GM18502 (cell line): ENCODE data around the gene REG3G.

Source experiments
- ATAC-seq: cut with Tn5 transposase; IDR thresholded peaks from one replicate; pipeline ENCODE4 v1.9.1; 2021; ENCODE audit warnings: mild to moderate bottlenecking; ENCODE audit not compliant: unreplicated experiment, poor library complexity

Gene REG3G

GRCh38 chr2:79025421-79025820, at the start of gene REG3G:
REG3G (plus strand) TSS chr2:79025702; CDS start chr2:79026094, 392 bp downstream.
- no peak for ATAC-seq

- ATAC-seq: peak; percentile 95
Observed at GRCh38 chr2:78977661-78978145, 47.8 kb upstream of the REG3G start.

GRCh38 chr2:78978340-78978739, 47.2 kb upstream of the REG3G start:
- ATAC-seq: no peak

- ATAC-seq: peak; percentile 34
Observed at GRCh38 chr2:78979380-78980151, 45.9 kb upstream of the REG3G start.

DNA sequence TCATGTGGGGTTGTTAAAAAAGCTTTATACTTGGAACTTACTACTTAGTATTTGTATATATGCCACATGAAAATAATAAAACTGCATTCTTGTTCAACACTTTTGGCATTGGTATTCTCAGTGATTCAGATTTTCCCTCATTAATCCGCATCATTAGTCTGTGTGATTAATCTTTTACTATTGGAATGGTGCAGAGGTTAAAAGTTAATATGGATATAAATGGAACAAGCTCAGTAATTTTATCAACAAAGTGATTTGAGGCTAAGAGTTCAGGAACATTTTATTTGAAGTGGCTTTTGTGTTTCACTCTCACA, 45.4 kb upstream of the REG3G start:
- ATAC-seq: no peak

- ATAC-seq: no peak
Observed at GRCh38 chr2:78980871-78981270, 44.6 kb upstream of the REG3G start.

DNA sequence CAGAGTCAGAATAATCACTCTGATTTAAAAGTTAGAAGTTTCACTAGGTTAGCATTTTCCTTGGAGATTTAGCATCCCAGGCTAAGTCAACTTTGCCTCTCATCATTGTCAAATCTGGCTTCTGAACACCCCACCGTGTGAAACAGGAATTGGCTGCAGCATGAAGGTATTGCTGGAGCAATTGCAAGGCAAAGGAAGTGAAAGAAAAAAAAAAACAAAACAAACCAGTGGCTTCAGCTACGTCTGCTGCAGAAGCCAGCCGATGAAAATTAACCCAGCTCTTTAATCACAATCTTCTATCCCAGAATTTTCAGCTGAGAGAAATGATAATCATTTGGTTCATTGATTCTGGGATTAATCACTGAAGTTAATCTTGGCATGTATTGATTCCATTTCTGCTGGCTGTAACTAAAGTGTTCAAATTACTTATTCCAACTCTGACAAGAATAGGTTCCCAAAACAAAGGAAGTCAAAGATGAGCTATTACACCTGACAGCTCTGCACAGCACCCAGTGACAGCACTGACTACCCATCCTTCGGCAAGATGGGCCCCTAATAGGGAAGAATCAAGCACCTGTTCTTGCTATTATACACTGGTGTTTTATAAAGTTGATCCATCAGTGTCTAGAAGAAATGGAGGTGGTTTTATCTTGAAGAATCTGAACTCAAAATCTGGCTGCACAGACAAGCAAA, 42.7 kb upstream of the REG3G start:
- ATAC-seq: no peak

DNA sequence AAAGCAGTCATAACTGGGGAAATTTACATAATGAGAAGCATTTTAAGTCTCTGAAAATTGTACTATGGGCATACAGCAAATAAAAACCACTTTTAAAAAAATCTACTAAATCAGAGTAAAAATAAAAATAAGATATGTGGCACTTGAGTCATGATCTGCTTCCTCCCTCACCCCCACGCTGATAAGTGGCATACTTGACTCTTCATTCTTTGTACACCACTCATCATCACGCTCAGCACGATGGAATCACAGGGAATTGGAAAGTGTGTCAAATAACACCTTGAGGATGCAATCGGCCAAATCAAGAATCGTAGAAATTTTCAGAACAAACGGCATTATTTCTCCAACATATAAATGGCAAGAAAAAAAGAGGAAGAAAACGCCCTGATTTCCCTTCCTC, 41.1 kb upstream of the REG3G start:
- no peak for ATAC-seq

GRCh38 chr2:78985558-78985957, 39.9 kb upstream of the REG3G start:
- ATAC-seq: no peak

- ATAC-seq: no peak
Observed at GRCh38 chr2:78989051-78989450, 36.5 kb upstream of the REG3G start.

DNA sequence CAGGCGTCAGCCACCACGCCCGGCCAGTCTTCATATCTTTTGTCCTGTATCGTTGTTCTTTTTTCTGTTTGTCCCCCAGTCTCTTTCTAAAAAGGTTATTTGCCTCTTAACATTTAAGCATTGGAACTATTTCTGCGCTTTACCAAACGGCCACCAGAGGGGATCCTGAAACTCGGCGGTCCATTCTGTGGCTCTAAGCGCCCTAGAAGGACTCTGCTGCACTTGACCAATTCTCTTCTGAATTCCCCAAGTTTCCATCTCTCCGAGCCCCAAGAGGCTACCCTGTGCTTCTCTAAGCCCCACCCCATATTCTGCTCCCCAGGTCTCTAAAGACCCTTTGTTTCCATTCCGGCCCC, 33.1 kb upstream of the REG3G start:
- ATAC-seq: peak; percentile 47

- peak; percentile 24 for ATAC-seq
Observed at GRCh38 chr2:78992807-78993517, 32.5 kb upstream of the REG3G start.

DNA sequence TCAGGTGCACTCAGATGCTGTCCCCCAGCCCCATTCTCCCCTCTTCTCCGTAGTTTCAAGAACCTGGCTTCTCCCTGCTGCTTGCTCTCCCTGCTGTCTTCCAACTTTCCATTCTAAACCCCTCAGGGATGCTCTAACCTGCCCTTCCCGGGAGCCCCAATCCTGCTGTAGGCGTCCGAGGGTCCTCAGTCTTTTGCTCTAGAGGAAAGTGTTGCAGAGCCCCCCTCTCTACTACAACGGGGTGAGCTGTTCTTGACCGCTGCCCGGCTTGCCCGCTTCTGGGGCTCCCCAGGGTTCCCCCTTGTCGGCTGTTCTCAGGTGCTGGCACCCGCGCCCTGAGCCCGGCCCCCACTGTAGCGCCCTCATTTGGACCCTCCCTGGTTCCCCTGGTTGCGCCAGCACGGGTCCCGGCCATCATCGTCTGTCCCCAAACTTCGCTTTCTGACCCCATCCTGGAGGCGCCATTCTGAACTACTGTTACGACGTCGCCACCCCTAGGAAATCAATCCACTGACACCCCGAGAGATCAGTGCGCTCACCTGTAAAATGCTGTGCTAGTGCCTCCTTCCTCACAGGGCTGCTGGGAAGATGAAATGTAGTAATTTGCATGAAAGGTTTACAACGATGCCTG, 31.9 kb upstream of the REG3G start:
- no peak for ATAC-seq

GRCh38 chr2:78994789-78995188, 30.7 kb upstream of the REG3G start:
- ATAC-seq: no peak

GRCh38 chr2:78999406-78999805, 26.1 kb upstream of the REG3G start:
- ATAC-seq: no peak

DNA sequence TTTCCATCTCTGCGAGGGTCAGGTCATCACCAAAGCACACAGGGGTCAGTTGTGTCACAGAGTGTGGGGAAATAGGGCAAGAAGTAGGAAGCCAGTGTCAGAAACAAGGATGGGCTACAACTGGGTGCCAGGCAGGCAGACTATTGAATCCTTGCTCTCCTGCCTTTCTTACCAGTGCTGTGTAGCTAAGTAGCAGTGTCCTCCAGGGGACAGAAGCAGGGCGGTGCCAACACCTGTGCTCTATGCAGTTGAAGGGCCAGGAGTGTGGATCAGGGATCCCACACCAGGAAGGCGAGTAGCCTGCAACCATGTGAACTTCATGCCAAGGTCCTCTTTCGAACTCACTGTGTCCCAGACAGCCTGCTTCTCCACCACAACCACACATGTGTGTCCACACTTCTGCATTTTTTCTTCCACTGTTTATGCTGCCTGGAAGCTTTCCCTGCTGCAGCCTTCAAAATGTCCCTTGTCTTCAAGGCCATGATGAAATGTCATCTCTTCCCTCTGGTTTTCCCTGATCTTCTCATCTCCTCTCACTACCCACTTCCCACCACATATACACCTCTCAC, 25.4 kb upstream of the REG3G start:
- no peak for ATAC-seq

DNA sequence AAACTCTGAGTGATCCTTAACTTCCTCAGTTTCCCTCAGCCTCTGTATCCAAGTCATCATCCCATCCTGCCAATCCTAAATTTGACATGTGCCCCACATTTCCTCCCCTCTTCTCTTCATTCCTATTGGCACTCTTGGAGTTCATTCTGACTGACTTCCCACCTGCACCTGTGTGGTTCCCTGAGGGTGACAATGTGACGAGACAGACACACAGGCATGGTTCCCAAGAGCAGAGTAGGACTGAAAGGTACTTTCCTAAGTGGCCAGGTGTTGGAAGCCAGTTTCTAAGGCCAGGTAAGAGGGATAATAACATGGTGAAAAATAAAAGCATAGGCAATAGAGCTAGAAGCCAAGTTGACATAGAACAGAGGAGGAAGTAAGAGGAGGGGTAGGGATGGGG, 24.2 kb upstream of the REG3G start:
- ATAC-seq: no peak

- no peak for ATAC-seq
Observed at GRCh38 chr2:79004680-79005079, 20.8 kb upstream of the REG3G start.

DNA sequence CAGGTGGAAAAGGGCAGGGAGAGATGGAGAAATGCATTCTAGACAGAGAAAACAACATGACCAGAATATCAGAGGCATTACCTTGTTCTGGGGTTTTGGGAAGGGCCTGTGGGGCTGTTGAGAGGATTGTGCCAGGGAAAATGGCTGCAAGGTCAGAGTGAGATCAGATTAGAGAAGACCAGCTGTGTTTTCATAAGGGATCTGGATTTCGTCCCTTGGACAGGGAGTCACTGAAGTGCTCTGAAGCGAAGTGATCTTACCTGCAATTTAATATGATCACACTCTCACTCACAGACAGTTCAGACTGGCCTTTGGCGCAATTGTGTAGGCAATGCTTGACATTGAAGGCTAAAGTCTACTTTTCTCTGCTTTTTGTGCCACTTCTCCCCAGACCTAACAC, 20.3 kb upstream of the REG3G start:
- ATAC-seq: no peak

- ATAC-seq: no peak
Observed at GRCh38 chr2:79009388-79009787, 16.1 kb upstream of the REG3G start.

DNA sequence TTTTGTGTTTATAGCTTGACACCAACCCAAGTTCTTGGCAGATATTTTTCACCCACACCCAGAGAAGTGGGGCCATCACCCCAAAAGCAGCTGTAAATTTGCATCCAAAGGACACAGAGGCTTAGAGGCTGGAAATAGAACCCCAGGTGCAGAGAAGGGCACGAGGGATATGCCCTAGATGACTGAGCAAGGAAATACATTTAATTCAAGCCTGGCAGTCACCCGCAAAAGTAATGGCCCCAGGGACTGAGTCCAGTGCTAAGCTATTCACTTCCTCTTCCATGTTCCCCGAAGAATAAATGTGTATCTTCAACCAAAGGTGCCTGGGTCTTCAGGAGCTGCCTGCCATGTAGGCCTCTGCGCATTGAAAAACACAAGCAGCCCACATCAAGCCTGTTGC, 14.0 kb upstream of the REG3G start:
- ATAC-seq: no peak
